Loucy (cell line): ENCODE results near the gene TARDBP.

Experiments
- EZH2phosphoT487 ChIP-seq: fragments of 200-600 bp; IDR thresholded peaks from 2 replicates; pipeline ENCODE4 v1.6.1; 2018; ENCODE audit warnings: antibody characterized with exemption, mild to moderate bottlenecking, moderate library complexity, borderline replicate concordance
- TF ChIP-seq, protein P1 (sequence below): fragments of 200-600 bp; sonication (generic); conservative IDR thresholded peaks from 2 replicates; pipeline ENCODE4 v1.5.1; 2014; ENCODE audit warnings: mild to moderate bottlenecking, antibody characterized with exemption, low read length

GRCh38 chr1:11042065-11042464, 29.6 kb downstream of the TARDBP start:
- TF ChIP-seq, protein P1, sequence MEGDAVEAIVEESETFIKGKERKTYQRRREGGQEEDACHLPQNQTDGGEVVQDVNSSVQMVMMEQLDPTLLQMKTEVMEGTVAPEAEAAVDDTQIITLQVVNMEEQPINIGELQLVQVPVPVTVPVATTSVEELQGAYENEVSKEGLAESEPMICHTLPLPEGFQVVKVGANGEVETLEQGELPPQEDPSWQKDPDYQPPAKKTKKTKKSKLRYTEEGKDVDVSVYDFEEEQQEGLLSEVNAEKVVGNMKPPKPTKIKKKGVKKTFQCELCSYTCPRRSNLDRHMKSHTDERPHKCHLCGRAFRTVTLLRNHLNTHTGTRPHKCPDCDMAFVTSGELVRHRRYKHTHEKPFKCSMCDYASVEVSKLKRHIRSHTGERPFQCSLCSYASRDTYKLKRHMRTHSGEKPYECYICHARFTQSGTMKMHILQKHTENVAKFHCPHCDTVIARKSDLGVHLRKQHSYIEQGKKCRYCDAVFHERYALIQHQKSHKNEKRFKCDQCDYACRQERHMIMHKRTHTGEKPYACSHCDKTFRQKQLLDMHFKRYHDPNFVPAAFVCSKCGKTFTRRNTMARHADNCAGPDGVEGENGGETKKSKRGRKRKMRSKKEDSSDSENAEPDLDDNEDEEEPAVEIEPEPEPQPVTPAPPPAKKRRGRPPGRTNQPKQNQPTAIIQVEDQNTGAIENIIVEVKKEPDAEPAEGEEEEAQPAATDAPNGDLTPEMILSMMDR, result no peak
- no peak for TF ChIP-seq EZH2phosphoT487
